ENCODE measurements around the gene ITSN1.

DNA sequence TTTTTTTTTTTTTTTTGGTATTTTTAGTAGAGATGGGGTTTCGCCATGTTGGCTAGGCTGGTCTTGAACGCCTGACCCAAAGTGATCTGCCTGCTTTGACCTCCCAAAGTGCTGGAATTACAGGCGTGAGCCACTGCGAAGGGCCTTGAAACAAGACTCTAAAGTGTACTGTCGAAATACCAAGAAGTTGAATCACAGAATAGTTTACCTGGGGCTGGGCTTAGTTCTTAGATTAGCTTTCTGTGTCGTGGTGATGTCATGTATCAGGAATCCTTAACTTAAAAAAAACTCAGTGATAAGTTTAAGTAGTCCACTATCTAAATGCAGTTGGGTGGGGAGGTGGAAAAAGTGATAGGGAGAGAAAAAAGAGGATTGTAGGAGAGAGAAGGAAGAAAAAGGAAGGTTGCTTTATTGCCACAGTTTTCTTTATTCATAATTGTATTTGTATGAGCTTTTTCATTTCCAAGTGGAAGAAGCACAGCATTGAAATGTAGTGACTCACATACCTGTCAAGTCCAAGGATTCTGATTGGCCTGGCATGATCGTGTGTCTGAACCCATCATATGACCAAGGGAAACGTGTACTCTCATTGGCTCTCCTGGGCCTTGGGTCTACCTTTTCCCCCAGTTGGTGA lies 13.4 kb downstream of the ITSN1 start:
- no peak for TF ChIP-seq CTCF (IDR thresholded peaks at IDR 0.05)
- no peak for TF ChIP-seq ZFX (IDR thresholded peaks at IDR 0.05; ENCODE audit: borderline replicate concordance)
